Stimulated activated CD4-positive, alpha-beta T cell treated with anti-CD3 and anti-CD28 coated beads, Interleukin-4, amount 100 ng/mL, for 4 hours (primary cell): ENCODE data around the gene EFNA5.

Source experiments
- DNase-seq, 2 experiments: peaks; one replicate each; pipeline ENCODE4 v3.0.0-alpha.2; 2020

The EFNA5 gene

DNA sequence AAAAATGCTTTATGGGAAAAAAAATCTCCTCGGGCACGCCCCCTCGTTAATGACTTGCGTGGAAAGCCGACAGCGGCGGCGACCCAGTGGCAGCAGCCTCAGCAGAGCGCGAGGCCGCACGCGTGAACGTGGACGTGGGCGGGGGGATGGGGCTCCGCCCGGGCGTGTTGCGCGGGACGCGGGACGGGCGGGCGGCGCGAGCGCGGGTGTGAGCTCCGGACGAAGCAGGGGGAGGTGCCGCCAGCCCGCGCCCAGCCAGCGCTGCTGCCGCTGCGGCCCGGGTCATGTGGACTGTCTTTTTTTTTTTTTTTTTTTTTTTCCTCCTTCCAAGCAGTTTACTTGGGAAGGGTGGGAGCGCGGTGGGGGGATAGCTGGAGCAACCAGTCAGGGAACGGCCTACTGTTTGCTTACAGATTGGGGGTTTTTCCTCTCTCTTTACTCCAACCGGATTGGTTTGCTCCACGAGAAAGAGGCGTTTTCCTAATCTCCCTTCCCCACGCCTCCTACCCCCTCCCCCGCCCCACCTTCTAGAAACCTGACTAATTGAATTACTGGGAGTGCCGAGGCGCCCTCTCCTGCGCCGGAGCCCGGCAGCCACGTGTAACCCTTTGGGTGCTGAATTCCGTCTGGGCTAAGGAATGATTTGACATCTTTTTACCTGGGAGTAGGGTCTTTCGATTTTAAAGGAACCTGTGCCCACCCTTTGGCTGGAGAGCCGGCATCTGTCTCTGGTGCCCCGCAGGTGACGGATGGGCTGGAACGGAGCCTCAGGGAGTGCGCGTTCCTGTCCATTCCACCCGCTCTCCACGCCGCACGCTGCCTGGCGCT, 1.7 kb upstream of the EFNA5 start:
- DNase-seq, result peak in 1 of 2 experiments; percentile 30

DNA sequence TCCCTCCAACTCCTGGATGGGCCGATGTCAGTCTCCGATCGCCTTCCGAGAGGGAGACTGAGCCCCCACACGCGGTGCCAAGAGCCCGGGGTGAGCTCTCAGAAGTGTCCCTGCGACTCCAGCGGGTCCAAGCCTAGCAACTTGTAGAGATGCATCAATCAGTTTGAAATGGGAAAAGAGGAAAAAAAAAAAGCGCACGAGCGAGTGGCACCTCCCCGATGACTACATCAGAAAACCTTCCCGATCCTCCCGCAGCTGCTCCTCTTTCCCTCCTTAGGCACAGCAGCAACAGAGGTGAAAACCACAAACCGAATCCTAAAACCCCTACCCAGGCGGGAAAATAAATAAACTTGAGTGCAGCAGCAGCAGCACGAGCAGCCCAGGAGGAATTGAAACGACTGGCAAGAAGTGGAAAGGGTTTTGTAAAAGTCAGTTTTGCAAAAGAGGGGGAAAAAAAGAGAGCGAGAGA, 1.0 kb upstream of the EFNA5 start:
- DNase-seq, result no peak

DNA sequence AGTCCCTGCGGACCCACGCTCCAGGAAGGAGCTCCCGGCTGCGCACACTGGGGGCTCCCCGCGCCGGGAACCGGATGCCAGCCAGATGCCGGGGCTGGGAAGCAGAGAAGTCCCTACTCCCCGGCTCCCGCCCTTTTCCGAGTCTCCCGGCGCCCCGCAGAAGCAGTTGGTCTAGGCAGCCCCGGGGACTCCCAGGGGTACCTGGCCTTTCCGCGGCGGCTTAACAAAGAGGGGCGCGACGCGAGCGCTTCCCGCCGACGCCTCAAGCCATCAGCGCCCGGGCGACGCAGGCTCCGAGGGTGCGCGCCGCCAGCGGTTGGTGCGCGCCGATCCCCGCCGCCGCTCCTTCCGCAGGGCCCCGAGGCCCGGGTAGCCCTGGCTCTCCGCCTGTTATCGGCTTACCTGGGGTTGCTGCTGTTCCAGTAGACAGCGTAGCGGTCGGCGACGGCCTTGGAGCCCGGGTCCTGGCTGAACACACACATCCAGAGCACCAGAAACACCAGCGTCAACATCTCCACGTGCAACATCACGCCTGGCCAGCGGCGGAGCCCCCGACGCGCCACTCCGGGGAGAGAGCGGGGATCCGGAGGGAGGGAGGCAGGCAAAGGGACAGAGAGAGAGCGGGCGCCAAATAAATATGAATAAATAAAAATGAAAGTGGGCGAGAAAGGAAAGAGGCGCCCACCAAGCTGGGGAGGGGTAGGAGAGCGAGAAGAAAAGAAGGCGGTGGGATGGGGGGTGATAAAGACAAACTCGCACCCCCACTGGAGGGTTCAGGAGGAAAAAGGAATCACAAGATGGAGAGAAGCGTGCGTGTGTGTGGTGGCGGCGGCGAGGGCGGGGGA, 428 bp downstream of the EFNA5 start:
- DNase-seq, result no peak

DNA sequence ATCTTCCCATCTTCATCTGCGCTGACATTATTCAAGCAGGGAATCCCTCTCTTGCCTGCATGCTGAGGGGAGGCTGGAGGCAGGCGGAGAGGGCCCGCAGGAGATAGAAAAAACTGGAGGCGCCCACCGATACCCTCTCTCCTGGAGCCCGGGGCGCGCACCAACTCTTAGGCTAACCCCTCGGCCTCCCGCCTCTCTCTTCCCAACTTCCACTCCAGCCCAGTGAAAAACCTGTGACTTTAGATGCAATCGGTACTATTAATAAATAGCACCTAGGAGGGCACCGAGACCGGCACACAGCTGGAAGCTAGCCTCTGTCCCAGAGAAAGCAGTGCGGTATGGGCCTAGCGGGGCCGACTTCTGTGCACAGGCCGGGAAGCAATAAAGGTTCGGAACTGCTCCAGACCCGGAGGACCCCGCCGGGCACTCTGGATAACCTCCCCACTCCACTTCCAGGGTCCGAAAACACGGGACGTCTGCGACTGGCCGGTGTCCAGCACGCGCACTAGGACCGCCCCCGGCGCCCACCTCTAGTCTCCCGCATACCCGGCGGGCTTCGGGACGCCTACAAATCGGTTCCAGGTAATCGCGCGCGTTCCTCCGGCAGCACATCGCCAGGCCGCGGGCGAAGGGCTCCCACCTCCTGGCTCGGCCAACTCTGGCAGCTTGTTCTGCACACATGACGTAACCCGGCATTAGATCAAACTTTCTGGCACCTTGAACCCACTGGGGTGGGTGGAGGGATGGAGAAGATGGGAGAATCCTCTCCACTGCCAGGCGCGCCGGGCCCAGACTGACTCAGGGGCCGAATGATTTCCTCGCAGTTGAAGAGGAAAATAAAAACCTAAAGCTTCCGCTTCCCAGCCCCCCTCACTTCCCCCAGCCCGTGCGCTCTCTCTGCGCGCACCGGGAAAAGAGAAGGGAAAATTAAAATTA, 1.4 kb downstream of the EFNA5 start:
- DNase-seq, result no peak

DNA sequence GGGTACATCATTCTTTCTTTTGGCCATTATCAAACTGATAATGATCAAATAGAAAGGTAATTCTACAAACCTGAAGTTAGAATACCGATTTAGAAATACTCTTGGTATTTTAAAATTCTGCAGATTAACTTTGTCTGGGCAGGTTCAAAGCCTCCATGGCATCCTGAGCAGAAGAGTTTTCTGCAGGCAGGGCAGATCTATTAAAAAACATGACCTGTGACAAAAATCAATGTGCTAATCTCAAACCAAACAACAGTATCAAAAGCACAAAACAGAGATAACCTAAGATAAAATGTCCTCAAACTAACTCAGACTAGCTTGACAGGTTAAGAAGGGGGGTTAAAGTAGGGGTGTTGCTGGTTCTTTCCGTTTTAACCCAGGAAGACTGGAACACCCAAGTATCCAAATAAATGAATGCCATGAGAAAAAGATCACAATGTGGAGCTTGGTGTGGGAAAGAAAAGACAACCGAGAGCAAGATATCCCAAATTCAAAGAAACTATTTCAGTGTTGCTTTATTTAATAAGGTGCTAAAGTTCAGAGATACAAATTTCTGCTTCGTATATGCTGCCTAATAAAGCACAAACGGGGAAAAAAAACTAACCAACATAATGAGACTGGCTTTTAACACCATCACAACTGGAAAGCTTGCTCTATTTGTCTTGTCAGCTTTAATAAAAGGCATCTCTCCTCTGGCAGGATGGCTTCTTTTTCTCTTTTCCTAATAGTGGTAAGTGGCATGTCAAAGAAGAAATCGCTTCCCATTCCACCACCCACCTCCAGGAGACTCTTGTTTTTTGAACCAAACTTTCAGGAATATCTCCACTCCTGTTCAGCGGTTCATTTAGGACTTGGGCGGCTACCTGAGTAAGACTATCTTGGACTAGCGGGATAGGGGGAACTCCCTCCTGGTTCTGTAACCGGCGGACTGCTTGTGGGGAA, 2.3 kb downstream of the EFNA5 start:
- no peak for DNase-seq

DNA sequence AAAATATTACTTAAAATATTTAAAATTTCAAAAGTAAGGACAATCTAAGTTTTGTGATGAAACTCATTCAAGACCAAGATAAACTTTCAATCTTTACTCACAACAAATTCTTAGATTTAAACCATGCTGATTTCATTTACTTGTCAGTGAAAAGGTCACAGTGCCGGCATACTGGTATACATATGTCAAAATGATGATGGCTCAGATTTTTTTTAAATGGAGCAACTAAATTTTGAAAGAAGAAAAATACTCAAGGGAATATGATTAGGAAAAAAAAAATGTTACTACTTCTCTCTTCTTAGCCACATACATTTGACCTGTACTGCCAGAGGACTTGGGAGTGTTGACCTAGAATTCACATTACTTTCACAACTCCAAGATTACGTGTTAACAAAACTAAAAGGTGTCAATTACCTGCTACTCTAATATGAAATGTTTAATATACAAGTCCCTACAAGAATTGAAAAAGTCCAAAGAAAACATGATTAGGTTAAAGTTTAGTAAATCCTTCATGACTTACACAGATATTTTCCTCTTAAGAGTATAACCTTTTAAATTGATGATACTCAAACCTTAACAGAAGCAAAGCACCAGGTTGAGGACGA, 4.6 kb downstream of the EFNA5 start:
- no peak for DNase-seq

DNA sequence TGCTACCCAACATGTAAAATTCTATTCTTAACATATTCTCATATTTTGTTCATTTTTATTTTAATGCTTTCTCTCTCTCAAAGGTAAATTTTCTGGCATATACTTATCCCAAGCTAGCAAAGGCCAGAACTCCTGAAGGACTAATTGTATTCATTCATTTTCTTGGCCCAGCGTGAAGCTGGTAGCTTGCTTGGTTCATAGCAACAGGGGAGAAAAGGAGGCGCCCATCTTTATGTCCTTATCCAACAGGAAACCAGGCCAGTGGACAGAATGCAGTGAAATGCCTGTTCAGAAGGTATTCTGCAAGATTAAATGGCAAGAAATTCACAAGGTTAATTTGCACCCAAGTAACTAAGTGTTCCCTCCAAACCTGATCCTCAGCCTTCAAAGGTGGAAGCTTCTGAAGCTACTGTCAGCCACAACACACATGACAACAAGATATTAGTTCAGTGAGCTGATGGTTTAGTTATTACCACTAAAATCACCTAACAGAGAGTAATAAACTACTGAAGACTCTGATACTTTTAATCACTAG, 5.6 kb downstream of the EFNA5 start:
- no peak for DNase-seq

DNA sequence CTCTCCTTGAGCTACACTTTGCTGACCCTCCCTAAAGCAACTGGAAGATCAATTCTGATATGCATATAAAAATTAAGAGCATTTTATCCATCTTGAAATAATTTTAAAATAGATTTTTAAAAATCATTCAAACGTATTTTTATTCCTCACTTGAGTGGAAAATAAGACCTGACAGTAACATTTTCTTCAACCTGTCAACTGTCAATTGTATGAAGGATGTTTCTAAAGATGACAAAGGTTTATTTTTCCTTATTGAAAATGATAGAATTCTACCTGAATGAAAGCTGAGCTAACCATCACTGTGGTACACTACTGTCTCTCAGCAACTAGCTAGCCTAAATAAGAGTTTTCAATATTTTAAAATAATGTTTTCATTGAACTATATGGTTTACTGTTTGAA, 7.0 kb downstream of the EFNA5 start:
- DNase-seq, result no peak

DNA sequence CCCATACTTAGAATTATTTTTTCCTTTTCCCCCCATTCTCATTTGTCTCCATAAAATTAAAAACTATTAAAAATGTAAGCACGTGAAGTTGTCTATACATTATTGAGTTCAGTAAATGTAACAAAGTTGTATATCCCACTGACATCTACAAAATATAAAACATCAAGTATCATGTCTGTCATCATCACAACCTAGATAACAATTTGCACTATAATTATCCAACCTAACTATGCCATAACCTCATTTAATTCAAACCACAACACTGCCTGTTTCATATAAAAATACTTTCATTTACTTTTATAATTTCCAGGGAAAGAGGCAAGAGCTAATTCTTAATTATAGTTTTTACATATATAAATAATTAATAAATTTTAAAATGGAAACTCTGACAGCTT, 9.1 kb downstream of the EFNA5 start:
- DNase-seq, result no peak

DNA sequence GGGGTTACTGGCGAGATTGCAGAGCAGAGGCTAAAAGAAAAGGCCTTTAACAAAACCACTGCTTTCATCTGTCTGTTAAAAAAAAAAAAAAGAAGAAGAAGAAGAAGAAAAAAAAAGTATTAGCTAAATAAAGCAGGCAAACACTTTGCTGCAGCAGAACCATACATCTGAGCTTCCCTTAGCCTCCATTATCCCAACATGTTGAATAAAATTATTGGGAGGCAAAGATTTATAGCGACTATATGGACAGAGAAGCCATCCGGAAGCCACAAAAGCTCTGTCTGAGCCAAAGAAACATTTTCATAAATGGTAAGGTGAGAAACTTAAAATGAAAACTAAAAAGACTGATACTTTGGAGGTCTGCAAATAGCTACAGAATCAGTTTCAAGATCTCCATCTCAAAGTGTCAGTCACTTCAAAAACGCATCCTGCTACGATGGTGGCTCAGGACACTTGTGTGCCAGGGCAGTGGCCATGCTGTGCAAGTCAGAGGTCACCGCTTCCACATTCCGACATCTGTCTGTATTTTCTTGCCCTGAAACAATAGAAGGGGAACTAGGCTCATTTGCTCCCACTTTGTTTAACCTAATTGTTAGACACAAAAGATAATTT, 9.6 kb downstream of the EFNA5 start:
- DNase-seq, result no peak

DNA sequence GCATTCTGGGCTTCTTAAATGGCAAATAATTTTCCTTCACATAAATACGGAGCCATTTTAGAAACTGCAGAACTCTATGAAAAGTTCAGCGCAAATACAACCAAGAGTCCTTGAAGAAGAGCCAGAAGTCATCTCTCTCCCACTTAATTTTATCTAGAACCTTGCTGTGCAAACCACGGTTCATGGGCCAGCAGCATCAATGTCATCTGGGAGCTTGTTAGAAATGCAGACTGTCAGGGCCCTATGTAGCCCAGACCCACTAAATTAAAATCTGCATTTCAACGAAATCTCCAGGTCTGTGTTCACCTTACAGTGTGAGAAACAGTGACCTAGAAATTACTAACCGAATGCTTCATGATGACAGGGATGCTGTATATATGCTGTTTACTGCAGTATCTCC, 12.2 kb downstream of the EFNA5 start:
- DNase-seq, result no peak

DNA sequence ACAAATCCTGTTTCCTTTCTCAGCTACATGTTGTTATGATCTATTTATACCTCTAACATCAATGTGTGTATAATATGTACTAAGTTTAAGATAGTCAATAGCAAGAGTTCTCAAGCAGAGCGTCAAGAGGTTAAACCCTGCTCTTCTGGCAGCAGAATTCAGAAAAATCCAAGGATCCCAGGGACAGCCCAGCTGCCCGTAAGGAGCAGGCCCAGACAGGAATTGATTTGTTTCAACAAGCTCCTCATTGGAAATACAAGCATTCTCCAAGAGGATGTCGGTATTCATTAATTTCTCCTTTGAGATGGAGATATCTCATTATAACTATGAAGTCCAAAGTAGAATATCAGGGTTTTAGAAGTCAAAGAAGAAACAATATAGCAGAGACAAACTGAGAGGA, 14.9 kb downstream of the EFNA5 start:
- no peak for DNase-seq

DNA sequence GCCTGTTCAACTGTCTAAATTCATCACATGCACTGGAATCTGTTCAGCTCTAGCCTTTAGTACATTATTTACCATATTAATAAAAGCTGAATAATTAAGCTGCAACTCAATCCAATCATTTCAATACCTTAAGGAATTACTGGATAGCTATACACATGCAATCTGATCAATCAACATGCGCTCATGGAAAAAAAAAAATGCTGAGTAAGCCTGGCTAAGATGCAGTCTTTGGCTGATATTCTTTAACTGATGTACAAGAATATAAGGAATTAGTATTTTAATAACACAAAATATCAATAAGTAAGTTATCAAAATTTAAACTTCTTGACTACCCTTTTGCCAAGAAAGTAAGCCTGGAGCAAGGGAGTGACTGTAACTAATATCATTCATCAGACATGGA, 15.9 kb downstream of the EFNA5 start:
- no peak for DNase-seq

DNA sequence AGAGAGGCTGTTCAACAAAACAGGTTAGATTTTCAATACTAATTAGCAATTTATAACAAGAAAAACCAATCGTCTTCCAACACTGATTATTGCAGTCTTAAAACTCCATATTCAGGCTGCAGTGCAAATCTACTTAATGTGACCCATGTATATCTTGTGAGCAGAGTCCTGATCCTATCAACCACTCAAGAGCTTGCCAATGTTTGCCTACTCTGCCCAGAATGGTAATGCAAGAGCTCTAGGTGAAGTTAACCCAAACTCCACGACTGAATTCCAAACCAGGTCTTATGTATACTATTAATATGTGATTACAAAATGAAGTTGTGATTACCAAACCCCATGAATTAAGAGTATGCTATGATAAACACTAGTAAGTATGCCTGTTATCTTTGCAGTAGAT, 17.1 kb downstream of the EFNA5 start:
- DNase-seq, result no peak

DNA sequence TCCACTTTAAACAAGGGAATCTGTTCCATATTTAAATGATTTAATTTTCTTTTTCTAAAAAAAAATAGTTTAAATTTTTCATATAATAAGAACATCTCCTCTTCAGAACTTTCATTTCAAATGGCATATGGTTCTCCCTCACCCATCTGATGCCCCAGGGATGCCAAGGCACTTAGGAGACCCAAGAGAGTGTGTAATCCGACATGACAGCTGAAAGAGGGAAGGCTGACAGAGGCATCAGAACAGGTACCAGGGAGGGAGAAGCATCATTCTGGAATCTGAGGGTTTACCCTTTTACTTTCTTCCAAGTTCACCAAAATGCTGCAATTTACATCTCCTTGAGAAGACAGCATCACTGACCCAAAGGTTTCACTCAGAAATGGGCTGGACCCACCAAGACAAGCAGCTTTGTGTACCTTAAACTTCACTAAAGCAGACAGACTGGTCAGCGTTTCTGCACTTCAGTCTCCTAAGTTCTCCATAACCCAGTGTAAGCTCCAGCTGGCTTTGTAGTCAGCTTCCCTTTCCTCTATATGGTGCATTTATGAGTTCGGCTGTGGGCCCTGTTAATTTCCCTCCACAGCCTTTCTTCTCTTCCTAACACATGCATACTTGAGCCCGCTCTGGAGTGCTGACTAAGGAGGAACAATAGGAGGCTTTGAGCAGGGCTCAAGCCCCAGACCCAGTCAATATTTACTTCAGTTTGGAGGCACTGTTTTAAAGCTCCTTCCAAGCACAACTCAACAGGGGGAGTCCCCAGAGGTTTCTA, 17.7 kb downstream of the EFNA5 start:
- DNase-seq, result no peak

DNA sequence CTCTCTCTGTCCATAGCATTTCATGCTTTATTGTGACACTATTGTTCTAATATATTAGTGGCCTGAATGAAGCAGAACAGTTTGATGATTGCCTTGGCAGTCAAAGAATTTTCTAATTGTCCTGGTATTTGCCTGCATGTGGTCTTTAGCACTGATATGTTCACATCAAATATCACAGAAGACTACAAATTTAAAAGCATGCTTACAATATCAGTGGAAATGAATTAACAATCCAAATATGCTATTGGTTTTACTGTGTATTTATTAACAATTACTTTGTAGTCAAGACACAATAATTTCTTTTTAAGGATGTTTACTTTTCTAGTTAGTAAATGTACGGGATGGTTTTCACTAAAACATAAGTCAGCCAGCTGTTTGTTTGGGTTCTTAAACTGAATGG, 18.3 kb downstream of the EFNA5 start:
- DNase-seq, result no peak

DNA sequence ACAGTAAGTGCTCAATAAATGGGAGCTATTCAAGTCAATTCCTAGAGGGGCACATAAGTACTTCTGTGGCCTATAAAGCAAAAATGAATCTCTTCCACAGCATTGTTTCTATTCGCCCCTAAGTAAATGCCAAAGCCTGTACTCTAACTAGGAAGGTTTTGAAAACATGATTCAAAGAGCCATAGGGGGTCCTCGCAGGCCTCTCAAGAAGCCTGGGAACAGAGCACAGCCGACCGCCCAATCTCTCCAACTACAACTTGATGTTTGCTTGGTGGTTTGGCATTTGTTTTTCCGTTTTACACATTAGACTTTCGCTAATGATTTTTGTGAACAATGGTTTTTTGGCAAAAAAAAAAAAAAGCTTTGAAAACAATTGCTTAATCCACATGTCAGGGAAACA, 19.4 kb downstream of the EFNA5 start:
- DNase-seq, result no peak

DNA sequence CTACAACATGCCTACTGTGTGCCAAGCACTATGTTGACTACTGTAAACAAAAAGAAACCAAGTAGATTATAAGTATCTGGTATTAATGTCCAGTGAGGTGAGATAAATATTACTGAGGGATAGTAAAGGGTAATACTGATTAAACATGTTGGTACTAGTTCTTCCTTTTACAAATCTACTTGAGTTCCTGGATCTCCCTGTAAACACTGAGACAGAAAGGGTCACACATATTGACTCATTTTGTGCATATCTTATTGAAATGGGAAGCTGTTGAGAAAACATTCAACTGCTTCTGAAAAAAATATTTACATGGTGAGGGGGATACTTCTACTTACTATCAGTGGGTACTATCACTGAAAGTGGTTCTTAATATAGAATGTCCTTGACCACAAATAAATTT, 24.3 kb downstream of the EFNA5 start:
- no peak for DNase-seq

DNA sequence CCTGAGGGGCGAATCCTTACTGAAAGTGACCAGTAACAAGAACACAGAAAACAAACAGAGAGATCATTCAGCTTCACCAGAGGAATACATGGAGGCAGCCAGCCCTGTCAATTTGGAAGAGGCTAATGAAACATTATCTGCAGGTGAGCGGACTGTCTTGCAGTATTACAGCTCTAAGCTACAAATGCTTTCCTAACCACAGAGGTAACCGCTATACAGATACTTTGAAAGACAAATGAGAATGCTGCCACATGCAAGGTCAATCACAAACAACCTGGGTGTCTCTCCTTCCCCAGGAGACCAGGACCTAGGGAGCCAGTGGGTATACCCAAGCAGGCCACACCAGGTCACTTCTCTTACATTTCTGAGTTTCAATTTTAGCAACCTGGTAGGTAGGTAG, 30.2 kb downstream of the EFNA5 start:
- no peak for DNase-seq

DNA sequence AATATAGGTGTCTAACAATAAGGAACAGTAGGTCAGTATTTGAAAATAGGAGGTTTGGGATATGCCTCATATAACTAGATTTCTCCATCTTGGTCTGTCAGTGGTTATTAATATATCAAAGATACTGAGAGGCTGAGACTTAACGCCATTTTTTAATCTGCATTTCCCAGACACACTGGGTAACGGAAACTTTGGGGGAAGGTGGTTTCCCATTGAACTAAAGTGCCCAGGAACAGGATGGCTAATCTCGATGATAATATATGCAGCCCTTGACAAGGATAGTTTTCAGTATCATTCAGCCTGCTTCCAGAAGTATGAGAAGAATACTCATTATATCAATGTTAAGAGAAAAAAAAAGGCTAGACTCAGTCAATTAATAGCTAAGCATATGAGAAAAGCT, 30.7 kb downstream of the EFNA5 start:
- DNase-seq, result no peak
